HG03135 (cell line): ENCODE data around the gene OXNAD1.
"Not testable (repeated sequence)": the region's sequence is repeated elsewhere in the genome, so short reads cannot be mapped to it uniquely, and the experiment has no call there.

Experiments used
- ATAC-seq: cut with Tn5 transposase; IDR thresholded peaks from one replicate; pipeline ENCODE4 v1.9.1; 2021; ENCODE audit warnings: mild to moderate bottlenecking, moderate library complexity; ENCODE audit not compliant: unreplicated experiment

Gene OXNAD1

GRCh38 chr3:16301507-16301906 is 36.5 kb downstream of the OXNAD1 start:
- ATAC-seq: no peak

GRCh38 chr3:16302082-16302631 is 37.1 kb downstream of the OXNAD1 start:
- ATAC-seq: no peak

- ATAC-seq: no peak
These were observed 38.1 kb downstream of the OXNAD1 start for GRCh38 chr3:16303037-16303575.

GRCh38 chr3:16304061-16305010 is 39.3 kb downstream of the OXNAD1 start:
- no peak for ATAC-seq

GRCh38 chr3:16305111-16305541 is 40.1 kb downstream of the OXNAD1 start:
- no peak for ATAC-seq

- no peak for ATAC-seq
These were observed 43.0 kb downstream of the OXNAD1 start for GRCh38 chr3:16307832-16308531.

GRCh38 chr3:16308727-16309126 is 43.7 kb downstream of the OXNAD1 start:
- no peak for ATAC-seq

- ATAC-seq: peak; percentile 67
These were observed 44.5 kb downstream of the OXNAD1 start for GRCh38 chr3:16309558-16309957.

- not testable (repeated sequence) for ATAC-seq
These were observed 45.5 kb downstream of the OXNAD1 start for GRCh38 chr3:16310486-16310885.

GRCh38 chr3:16311960-16312451 is 47.0 kb downstream of the OXNAD1 start:
- ATAC-seq: peak; percentile 69

GRCh38 chr3:16313886-16314645 is 49.1 kb downstream of the OXNAD1 start:
- no peak for ATAC-seq

GRCh38 chr3:16315623-16316022 is 50.6 kb downstream of the OXNAD1 start:
- ATAC-seq: no peak

GRCh38 chr3:16316396-16316795 is 51.4 kb downstream of the OXNAD1 start:
- no peak for ATAC-seq

GRCh38 chr3:16316847-16317560 is 52.0 kb downstream of the OXNAD1 start:
- no peak for ATAC-seq

GRCh38 chr3:16317561-16317945 is 52.5 kb downstream of the OXNAD1 start:
- no peak for ATAC-seq

- no peak for ATAC-seq
These were observed 53.2 kb downstream of the OXNAD1 start for GRCh38 chr3:16318176-16318575.

- no peak for ATAC-seq
These were observed 54.3 kb downstream of the OXNAD1 start for GRCh38 chr3:16319307-16319706.

GRCh38 chr3:16319723-16320122 is 54.7 kb downstream of the OXNAD1 start:
- ATAC-seq: no peak

- no peak for ATAC-seq
These were observed 55.7 kb downstream of the OXNAD1 start for GRCh38 chr3:16320711-16321110.

- no peak for ATAC-seq
These were observed 57.2 kb downstream of the OXNAD1 start for GRCh38 chr3:16322189-16322588.
